Cardiac fibroblast (primary cell): Measurements from ENCODE around the gene DUS1L.

Experiments
- DNase-seq, 2 donors: peaks; one replicate each; pipeline versions ENCODE4 v3.0.0 to v3.0.0-alpha.2; 2010; ENCODE audit warnings: low read depth in 2 of 2
- H3K4me3 ChIP-seq, 2 donors: replicated peaks in 1 of 2; 1 replicate in 1 of 2; 2 replicates in 1 of 2; pipeline ENCODE4 v1.5.1; 2011; ENCODE audit warnings: low read depth in 2 of 2, low read length in 2 of 2, mild to moderate bottlenecking in 2 of 2, moderate library complexity in 1 of 2
- TF ChIP-seq, protein P1 (sequence below): IDR thresholded peaks from one replicate; pipeline ENCODE4 v1.5.1; 2011; ENCODE audit warnings: low read depth, mild to moderate bottlenecking, low read length, inconsistent platforms

The DUS1L gene

DNA sequence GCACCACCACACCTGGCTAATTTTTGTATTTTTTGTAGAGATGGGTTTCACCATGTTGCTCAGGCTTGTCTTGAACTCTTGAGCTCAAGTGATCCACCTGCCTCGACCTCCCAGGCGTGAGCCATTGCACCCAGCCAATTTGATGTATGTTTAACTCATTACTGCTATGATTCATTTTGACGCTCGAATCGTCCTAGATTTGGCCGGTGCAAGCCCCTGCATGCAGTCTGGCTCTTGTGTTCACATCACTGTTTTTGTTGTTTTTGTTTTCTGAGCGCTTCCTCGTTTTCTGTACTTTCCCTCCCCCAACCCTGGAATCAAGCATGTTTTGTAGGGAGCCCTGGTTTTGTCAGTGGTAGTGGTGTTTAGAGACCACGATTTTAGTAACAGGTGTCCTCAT is 7.8 kb upstream of the DUS1L start:
- no peak overlapping the region for H3K4me3 ChIP-seq
- TF ChIP-seq, protein P1, sequence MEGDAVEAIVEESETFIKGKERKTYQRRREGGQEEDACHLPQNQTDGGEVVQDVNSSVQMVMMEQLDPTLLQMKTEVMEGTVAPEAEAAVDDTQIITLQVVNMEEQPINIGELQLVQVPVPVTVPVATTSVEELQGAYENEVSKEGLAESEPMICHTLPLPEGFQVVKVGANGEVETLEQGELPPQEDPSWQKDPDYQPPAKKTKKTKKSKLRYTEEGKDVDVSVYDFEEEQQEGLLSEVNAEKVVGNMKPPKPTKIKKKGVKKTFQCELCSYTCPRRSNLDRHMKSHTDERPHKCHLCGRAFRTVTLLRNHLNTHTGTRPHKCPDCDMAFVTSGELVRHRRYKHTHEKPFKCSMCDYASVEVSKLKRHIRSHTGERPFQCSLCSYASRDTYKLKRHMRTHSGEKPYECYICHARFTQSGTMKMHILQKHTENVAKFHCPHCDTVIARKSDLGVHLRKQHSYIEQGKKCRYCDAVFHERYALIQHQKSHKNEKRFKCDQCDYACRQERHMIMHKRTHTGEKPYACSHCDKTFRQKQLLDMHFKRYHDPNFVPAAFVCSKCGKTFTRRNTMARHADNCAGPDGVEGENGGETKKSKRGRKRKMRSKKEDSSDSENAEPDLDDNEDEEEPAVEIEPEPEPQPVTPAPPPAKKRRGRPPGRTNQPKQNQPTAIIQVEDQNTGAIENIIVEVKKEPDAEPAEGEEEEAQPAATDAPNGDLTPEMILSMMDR, result no peak
- no peak for DNase-seq

DNA sequence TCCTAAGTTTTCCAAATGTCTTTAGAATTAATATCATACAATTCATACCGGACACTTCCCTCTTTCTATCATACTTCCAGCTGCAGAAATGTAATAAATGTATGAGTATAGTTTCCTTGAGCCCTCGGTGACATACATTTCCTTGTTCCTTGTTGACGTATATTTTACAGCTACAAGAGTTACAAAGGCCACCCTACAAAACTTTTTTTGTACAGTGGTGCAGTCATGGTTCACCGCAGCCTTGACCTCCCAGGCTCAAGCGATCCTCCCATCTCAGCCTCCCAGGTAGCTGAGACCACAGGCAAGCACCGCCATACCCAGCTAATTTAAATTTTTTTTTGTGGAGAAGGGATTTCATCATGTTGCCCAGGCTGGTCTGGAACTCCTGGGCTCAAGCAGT is 7.2 kb upstream of the DUS1L start:
- TF ChIP-seq, protein P1, result no peak
- H3K4me3 ChIP-seq, result no peak overlapping the region

DNA sequence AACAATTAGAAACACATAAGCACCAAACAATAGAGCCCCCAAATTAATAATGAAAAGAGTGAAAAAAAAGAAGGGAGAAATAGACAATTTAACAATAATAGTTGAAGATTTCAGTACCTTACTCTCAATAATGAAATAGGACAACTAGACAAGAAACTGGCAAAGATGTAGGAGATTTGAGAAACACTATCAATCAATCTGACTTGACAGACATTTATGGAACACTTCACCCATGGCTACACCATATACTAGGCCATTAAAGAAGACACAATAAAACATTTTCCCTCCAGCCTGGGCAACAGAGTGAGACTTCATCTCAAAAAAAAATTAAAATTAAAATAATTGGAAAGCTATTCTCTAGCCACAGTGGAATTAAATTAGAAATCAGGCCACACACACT is 5.0 kb upstream of the DUS1L start:
- TF ChIP-seq, protein P1, result no peak
- no peak for DNase-seq
- no peak overlapping the region for H3K4me3 ChIP-seq

More for the DNA sequence above, 7.2 kb upstream of the DUS1L start:
- DNase-seq, result no peak

DNA sequence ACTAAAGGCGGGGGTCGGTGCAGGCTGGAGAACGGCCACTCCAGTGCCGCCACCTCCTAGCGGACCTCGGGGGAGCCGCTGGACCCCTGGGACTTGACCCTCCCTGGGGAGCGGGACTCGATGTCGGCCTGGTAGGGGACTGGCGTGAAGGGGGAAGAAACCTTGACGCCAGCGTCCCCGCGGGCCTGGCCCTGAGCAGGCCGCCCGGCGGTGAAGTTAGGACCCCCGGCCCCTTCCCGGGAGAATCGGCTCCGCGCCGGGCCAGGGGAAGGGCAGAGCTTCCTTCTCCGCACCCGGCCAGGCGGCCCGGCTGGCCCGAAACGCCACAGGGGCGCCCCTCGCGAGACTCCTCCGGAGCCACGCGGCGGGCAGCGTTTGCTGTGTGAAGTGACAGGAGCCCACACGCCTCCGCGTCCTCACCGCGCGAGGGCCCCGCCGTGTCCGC is 389 bp downstream of the DUS1L start:
- DNase-seq, result no peak
- TF ChIP-seq, protein P1, result no peak
- H3K4me3 ChIP-seq, result peak overlapping the region; percentile 78 to 86

DNA sequence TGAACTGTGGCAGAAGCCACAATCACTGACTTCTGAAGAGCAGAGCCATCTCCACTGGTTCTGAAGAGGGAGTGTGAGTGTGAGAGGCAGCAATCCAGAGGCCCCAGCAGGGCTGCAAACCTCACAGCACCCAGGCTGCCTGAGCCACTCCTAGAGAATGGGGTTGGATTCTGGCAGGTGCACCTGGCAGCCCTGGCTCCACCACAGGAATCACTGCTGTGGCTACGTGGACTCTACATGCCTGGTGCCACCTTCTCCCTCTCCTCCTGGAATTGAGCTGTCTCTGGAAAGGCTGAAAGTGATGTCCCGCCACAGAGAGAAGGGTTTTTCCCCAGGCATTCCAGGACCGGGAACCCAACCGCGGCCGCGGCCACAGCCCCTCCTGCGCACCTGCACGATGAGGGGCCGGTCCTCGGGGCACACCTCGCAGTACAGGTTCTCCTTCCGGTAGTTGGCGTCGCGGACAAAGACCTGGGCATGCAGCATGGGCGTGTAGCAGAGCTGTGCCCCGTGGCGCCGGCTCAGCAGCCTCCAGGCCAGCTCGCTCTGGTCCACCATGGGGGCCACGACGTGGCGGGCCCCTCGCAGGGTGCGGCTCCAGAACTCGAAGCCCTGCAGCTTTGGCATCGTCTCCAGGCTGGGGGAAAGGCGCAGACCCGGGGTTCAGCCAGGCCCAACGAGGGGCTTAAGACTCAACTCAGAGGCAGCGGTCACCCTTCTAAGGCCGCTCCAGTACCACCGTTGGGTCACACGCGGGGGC is 991 bp downstream of the DUS1L start:
- no peak for DNase-seq
- TF ChIP-seq, protein P1, result no peak
- H3K4me3 ChIP-seq, result peak overlapping the region; percentile 78 to 86

DNA sequence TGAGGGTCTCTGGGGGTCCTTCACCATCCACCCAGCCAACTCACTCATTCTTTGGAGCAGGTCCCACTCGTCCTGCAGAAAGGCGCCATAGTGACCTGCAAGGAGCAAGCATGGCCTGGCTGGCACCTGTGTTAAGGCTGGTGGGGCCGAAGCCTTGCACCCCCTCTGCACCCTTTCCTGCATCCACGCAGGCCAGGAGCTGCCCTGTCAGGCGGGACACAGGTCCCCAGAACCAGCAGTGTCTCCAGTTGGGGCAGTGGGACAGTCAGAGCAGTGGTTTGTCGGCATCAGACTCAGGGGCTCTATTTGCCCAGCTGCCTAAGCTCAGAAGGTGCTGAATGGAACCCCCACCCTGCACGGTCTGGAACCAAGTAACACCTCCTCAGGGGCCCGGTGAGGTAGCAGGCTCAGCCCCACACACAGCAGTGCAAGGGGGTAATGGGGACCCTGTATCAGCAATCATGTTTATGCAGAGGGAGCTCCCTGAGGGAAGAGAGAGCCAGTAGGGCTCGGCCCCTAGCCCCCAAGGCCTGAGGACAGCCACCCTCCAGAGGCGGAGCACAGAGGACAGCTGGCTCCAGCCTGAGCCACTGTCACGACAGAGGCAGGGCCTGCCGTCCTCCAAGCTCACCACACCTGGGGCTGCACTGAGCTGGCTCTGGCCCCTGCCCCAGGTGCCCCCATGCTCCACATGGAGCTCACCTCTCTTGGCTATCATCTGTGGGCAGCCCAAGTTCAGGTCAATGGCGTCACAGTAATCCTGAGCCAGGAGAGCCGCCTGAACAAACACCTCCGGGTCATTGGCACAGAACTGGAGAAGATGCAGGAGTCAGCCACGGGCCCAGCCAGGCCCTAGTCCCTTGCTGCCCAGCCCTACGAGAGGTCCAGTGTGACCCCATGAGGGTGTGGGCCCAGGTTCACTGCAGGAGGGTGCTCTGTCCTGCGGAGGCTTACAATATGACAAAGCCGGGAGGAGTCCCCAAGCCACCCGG is 1.9 kb downstream of the DUS1L start:
- TF ChIP-seq, protein P1, result no peak
- peak overlapping the region in 1 of 2 donors; percentile 86 for H3K4me3 ChIP-seq

More for the DNA sequence above, 1.9 kb downstream of the DUS1L start:
- DNase-seq, result no peak
